GM18517 (cell line): ENCODE data around the gene IRX3.

ENCODE experiments used
- ATAC-seq: cut with Tn5 transposase; IDR thresholded peaks from one replicate; pipeline ENCODE4 v1.9.1; 2021; ENCODE audit warnings: mild to moderate bottlenecking, moderate library complexity; ENCODE audit not compliant: unreplicated experiment

IRX3 gene

DNA sequence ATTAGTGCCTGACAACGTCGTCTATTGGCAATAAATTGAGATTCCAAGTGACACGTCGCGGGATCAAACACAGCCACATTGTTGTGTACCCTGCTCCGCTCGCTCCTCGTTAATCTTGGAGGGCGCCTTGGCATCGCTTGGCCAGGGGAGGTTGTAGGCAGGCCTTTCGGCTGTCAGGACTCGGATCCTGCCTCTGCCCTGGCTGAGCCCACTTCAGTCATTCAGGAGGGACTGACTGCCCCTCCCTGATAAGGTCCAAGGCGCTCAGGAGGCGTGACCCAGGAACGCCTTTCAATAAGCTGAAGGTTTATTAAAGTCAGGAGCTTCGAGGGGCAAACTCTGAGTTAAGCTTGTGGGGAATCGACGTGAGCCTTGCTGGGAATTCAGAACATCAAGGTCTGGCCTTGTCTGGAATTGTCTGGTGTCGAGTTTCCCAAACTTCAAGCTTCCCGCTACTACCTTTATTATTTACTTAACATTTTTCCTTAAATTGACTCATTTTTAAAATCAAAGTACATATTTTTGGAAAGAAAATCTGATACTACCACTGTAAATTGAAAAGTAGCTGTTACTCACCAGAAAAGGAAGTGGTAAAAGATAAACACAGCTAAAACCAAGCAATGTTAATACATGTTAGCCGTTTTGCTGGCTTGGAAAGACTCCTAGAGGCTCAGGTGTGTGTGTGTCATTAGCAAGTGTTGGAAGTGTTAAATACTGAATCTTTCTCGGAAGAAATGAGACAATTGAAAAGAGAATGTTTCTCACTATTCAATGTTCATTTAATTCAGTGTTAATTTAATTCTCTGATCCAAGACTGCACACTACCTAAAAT, 5.3 kb upstream of the IRX3 start:
- no peak for ATAC-seq

DNA sequence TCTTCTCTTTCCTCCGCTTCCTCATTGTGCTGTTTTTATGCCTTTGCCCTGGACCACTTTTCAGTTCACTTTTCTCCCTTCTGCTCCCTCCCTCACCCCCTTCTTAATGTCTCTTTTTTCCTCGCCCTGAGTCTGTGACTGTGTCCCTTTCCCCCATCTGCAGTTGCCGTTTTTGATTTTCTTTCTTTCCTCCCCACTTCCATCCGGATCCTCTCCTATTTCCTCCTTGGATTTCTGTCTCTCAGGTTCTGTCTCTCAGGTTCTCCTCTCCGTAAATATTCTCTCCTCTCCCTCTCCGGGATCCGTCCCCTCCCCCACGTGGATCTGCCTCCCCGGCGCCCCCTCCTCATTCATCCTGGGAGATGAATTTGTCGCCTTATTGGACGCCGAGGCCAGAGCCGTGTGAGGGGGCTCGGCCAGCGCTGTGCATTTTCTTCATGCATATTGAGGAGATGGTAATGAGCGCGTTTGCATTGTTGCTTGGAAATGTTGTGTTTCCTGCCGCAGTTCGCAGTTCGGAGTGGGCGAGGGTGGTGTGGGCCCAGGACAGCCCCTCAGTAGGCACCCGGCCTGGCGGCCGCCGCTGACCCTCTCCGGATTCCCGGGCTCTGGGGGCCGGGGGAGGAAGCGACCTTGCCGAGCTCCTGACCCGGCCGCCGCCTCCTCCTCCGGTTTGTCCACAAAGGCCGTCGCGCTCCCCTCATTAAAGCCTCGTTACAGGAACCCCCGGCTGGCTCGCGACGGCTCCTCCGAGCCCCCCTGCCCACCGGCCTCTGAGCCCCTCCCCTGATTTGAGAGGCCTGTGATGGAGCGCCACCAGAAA, 4.5 kb upstream of the IRX3 start:
- no peak for ATAC-seq

DNA sequence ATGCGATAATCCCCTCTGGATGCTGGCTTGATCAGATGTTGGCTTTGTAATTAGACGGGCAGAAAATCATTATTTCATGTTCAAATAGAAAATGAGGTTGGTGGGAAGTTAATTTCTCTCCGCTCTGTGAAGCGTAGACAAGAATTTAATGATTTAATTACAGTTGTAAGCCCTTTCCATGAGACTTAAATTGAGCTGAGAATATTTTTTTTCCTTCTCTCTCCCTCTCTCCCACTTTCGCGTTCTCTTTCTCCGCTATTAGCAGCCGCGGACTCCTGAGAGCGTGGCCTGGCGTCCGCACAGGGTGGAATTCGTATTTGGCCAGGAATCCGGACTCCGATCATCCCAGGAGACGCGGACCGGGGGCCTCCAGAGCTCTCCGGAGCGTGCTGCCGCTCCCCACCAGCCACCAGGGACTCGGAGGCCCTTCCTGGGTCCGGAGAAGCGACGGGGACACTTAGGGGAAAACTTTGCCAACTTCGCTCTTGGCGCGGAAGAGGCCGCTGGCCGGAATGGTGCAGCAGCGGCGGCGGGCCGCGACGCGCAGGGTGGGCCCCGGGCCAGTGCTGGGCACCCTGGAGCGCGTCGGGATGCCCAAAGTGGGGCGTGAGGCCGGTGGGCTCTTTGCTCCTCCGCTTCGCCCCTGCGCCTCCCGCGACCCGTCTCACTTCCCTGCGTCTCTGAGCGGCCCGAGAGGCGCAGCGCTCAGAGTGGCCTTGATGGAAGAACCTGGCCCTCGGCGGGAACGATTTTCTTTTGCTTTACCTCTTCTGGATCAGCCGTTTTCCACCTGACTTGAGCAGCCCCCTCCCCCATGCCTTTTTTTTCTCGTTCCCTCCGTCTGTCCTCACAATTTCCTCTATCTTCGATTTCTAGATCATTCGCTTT, 3.6 kb upstream of the IRX3 start:
- ATAC-seq: no peak

DNA sequence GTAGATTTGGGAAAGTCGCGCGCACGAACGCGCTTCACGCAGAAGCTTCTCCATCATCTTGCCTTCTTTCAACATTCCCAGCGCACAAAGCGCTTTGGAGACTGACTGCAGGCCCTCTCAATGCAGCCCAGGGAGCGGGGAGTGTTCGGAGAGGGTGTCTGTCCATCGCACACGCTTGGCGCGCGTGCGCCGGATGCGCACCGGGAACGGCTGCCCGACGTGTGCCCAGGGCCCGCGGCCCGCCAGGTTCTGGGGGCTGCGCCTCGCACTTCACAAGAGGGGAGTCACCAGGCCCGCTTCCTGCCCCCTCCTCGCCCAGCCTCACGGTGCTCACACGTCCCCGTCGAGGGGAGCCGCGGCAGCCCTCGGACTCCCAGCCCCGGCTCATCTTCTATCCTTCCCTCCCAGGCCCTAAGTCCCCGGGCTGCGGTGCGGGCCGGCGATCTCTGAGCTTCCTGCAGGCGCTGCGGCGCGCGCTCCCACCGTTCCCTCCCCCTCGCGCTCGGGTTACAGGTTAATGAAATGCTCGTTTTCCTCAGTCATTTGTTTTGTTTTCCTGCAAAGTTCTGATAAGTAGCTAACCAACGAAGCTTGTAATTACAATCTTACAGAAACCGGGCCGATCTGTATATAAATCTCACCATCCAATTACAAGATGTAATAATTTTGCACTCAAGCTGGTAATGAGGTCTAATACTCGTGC, 2.8 kb upstream of the IRX3 start:
- no peak for ATAC-seq

DNA sequence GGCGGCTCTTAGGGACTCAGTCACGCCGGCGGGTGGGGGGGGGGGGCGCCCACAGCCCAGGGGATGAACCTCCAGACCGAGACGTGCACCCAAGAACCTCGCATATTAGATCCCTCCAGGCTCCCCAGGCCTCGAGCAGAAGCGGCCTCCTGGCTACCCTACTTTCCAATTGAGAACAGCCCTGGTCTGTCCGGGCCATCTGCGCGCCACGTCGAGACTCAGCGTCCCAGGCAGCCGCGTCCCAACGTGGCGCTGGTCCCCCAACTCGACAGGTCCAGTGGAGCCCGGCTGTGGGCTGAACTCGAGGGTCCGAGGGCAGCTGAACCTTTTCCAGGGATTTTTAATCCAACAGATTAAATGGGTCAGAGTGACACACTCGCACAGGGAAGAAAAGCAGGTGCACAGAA, 2.3 kb upstream of the IRX3 start:
- no peak for ATAC-seq

DNA sequence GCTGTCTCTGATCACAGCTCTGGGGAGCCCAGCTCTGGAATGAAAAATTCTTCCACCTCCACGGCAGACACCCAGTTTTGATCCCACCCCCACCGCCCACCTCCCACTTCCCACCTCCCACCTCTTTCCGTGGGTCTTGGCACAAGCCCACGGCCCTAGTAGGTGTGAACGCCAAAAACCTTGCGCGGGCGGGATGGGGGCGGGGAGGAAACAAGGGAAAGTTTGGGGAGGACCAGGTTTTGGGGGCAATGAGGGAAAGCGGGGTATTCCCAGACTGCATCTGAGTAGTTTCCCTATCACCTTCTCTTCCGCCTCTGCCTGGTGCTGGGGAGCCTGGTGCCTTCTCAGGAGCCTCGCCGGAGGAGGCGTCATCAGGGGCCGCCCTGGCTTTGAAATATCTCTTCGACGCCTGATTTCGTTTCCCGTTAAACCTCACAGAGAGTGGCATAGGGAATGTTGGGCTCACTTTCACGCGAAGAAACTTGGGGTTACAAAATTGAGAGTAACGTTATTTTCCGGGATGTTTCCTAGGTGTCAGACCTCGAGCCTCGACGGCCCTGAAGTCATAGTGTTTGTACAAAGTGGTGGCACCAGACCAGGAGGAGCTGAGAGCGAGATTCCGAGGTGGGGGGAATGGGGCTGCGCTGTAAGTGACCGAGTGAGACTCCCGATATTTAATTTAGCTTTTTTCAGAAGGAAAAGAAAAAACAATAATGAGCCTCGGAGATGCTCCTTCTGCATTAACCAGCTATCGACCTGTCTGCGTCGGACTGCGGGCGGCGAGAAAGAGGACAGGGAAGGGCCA, 1.6 kb upstream of the IRX3 start:
- ATAC-seq: no peak

DNA sequence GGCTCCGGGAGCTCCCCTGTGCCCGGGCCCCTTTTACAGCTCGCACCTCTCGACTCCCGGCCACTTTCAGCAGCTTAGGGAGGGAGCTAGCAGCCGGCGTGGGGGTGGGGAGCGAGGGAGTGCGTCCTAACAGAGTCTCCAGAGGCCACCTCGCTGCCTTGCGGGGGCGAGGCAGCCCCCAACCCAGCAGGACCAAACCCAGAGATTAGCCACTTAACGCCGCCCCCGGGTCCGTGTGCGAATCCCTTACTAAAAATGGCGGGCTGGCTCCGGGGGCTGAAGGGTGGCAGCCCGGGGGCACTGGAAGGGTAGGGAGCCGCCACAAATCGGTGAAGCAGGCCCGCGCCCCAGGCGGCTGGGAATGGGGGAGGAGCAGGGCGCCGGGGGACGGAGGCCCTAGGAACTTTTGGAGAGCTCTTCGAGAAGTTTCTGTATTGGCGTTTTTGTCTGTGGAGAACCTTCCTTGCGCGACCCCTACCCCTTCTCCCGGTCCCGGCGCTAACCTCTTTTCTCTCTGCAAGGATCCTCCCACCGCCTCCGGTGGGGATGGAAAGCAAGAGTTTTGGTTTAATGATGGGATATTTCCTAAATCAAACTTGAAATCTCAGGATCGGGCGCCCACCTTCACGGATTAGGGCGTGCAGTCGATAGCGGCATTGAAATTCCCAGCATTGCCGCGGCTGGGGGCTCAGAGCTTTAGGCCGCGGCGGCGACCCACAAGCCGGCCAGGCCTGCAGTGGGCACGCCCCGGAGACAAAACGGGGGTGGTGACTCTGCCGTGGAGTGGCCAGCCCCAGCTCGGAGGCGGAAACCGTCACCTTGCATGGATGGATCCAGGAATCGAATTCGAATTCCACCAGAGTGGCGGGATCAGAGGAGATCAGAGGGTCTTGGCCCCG, 793 bp upstream of the IRX3 start:
- ATAC-seq: no peak

DNA sequence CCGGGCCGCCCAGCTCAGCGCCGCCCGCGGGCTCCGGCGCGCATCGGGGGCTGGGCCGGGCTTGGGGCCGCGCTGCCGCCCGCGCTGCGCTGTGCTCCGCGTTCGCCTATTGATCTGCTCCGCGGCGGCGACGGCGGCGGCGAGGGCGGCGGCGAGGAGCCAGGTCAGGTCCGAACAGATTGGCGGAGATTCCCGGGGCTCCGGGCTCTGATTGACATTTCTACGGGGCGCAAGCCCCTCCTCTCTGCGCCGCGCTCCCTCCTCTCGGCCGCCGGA, 559 bp downstream of the IRX3 start:
- ATAC-seq: no peak

DNA sequence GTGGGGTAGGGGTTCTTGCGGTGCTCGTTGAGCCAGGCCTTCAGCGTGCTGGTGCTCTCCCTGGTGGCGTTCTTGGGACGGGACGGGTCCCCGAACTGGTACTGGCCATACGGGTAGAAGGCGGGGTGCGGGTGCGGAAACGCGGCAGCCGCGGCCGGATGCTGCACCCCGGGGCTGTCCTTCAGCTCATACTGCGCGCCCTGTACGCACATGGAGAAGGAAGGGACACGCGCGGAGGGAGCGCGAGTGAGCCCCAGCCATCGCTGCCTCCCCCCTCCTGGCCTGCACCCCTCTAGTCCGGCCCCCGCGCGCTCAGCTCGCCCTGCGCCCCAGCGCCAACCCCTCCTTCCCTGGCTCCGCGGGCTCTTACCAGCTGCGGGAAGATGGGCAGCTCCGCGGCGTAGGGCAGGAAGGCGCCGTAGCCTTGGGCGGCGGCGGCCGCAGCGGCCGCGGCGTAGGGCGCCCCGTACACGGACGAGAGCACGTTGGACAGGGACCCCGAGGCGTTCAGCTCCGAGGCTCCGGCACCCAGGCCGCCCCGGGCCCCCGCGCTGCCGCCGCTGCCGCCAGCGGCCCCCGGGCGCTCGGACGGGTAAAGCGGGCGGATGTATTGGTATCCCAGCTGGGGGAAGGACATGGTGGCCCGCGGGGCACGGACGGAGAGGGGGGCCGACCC, 1.0 kb downstream of the IRX3 start:
- ATAC-seq: no peak

DNA sequence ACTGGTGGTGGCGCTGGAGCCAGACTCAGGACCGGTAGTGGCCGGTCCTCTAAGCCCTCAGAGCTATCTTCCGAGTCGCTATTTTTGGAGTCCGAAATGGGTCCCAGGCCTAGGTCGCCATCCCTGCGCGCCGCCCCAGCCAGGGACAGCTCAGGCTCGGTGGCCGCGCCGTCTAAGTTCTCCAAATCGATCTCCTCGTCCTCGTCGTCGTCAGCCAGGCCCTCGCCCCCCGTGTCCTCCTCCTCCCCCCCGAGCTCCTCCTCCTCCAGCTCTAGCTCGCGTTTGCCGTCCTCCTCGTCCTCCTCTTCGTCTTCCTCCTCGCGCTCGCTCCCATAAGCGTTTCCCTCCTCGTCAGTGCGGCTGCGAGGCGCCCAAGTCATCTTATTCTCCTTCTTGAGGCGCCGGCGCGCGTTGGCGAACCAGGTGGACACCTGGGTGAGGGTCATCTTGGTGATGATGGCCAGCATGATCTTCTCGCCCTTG, 1.6 kb downstream of the IRX3 start:
- no peak for ATAC-seq

DNA sequence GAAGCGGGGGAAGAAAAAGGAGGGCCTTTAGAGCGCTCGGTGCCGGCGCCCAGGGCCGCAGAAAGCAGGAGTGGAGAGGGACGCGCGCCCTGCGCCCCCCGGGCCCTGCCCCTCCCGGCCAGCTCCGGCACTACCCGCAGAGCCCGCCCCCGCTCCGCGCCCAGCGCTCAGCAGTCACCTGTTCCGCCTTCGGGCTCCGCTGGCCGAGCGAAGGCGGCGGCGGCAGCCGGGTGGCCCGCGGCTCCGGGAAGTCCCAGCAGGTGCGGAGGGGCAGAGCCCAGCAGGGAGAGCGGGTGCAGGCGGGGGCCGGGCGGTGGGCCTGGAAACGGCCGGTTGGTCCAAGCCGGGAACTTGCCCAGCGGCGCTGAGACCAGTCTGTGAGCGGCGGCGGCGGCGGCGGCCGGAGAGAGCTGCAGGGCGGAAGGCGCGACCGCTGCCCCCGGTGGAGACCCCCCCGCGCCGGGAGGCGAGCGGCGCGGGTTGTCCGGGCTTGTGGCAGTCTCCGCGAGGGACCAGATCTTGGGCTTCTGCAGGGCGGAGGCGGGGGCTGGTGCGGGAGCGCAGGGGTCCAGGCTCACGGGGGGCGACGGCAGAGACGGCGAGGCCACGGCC, 2.2 kb downstream of the IRX3 start:
- no peak for ATAC-seq

DNA sequence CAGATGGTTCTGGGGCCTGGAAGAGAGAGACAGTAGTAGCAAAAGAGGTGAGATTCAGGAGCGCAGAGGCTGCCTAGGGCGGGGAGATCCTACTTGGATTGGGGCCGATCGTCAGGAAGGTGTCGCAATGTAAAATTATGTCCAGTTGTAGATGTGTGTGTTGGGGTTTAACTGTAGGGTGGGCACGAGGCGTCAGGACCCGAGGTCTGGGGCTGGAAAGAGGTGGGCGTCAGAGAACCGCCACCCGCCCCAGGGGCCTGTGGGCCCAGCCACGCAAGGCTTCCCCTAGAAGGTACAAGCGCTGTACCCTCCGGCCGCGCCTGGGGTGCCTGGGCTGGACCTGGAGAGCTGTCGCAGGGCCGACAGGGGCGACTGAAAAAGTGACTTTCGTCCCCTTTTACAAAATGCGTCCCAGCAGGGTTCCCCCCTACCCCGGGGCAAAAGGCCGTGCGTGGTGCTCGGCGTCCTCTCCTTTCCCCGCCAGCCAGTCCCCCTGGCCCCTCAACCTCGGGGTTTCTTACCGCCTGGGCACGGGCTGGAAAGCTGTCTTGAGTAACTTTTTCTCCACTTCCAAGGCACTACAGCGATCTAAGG, 2.8 kb downstream of the IRX3 start:
- no peak for ATAC-seq

DNA sequence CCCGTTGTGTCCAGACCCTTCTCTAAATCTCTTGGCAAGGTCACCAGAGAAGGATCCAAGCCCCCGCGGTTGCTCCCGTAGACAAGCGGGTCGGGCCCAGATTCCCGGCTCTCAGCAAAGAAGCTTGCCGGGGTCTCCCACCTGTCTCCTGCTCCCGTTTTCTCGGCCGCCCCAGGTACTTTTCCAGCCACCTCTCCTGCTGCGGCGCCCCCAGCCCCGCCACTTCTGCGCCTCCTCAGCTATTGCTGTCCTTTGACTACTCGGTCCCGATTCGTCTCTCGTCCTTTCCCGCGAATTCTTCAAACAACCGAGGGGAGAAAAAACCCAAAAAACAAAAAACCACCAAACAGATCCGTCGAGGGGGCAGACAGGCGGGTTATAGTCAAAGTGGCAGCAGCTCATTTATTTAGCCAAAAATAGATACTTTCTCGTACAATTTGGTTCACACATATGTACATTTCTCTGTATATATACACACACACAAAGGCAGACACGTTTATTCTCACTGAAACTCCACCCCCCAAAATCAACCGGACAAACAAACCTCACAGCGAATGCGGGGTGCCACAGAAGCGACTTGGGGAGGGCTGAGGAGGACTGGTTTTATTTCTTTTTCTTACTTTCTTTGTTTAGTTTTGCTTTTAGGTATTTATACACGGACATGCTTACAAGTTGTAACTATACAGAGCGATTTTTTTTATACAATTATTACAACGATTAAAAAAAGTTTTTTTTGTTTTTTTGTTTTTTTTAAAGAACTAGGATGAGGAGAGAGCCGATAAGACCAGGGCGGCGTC, 3.5 kb downstream of the IRX3 start:
- no peak for ATAC-seq

DNA sequence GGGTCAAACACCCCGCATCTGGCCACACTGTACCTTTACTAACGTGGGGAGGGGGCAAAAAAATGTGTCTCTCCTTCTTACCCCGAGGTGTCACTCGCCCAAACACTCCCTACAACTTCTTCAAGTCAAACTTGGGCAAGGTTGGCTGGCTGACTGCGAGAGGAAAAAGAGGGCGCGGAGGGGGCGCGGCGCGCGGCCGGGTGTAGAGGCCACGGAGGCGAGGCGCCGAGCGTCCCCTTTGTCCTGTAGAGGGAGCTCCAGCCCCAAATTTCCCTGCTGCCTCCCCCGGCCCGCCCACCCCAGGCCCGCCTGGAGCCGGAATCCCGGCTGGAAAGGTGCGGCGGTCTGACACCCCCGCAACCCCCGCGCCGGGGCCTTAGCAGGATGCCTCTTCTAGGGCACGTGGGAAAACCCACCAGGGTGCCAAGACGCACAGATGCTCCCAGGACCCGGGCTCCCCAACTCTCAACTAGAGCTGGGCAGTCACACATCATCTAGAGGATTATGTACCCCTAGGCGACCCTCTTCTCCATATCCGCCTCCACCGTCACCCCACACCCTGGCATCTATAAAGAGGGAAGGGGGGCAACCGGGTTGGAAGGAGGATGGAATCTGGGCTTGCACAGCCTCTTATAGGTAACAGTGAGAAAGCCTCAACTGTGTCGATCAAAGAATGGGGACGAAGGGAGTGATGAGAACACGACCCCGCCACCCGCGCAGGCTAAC, 4.2 kb downstream of the IRX3 start:
- ATAC-seq: no peak

DNA sequence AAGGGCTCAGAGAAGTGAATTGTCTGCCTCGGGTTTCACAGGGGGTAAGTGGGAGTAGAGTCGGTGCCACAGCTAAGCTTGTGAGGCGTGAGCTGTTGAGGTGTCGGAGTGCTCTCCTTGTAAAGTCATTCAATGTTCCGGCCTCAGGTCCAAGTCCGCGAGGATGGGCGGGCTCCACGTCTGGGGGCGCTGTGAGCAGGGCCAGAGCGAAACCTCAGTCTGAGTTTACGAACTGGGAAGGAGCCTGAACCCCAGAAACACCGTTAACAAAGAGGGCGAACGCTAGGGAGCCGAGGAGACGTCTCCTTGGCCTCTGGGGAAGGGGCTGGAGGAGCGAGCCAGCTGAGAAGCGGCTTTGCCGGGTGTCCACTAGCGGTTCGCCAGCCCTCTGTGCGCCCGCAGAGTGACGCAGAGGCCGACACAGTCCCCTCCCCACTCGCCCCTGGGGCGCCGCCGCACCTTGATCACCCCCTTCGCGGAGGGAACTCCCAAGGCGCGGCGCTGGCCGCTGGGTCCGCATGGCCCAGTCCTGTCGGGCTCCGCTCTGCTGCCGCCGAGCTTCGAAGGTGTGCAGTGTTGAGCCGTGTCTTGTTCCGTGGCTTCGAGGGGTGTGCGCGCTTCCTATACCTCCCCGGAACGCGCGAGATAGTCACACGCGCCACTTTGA, 4.9 kb downstream of the IRX3 start:
- ATAC-seq: no peak

DNA sequence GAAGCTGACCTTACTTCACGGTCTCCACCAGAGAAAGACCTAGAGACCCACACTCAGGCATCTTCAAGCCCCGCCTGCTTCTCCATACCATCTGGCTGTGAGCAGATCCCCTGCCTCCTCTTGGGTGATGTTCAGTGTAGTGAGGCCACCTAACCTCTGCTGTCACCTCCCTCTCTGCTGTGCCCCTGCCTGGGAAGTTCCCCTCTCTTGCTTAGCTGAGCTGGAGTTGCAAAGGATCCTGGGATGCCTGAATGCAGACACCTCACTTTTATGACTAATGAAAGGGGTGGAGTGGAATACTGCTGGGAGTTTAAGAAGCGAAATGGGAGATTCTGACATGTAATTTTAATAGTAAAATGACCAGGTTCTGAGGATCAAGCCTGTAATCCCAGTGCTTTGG, 5.8 kb downstream of the IRX3 start:
- no peak for ATAC-seq
